Measurements from ENCODE around the gene GTPBP10. TPM values are rescaled to one million over a fixed set of nuclear protein-coding genes. Genes with fewer than 3 reads are reported as not detected.
"Not testable (repeated sequence)": the region's sequence is repeated elsewhere in the genome, so short reads cannot be mapped to it uniquely, and the experiment has no call there.

GTPBP10 gene
- total RNA-seq, 2 donors from 2014 or later = 15.4 to 19.9 TPM

- H3K9me3 ChIP-seq (ENCODE audit: control insufficient read depth, low read length, poor library complexity, severe bottlenecking) = no peaks in the 10 kb centered on the region
- H3K4me1 Mint-ChIP-seq = peaks cover 3% of the 10 kb centered on the region
- H3K4me3 Mint-ChIP-seq = no peak overlapping the region
- peaks cover 18% of the 10 kb centered on the region for H3K27me3 Mint-ChIP-seq
- ATAC-seq (no peak), DNase-seq (no peak)
- H3K36me3 Mint-ChIP-seq (ENCODE audit: low read depth) = peaks cover 4% of the 10 kb centered on the region
- no peak overlapping the region for H3K27ac Mint-ChIP-seq
These were observed 12.2 kb upstream of the GTPBP10 start for GRCh38 chr7:90334193-90334843.

GRCh38 chr7:90334926-90335325 lies 11.6 kb upstream of the GTPBP10 start:
- H3K9me3 ChIP-seq (ENCODE audit: control insufficient read depth, low read length, poor library complexity, severe bottlenecking); ATAC-seq; H3K36me3 Mint-ChIP-seq (ENCODE audit: low read depth); H3K4me3 Mint-ChIP-seq; H3K4me1 Mint-ChIP-seq; H3K27ac Mint-ChIP-seq; DNase-seq: not testable (repeated sequence)
- peaks cover 18% of the 10 kb centered on the region for H3K27me3 Mint-ChIP-seq

GRCh38 chr7:90337106-90337505 lies 9.4 kb upstream of the GTPBP10 start:
- no peak for DNase-seq
- peaks cover 18% of the 10 kb centered on the region for H3K27me3 Mint-ChIP-seq

GRCh38 chr7:90345016-90345415 lies 1.5 kb upstream of the GTPBP10 start:
- Mint-ChIP-seq H3K36me3 (ENCODE audit: low read depth) (peaks cover 2% of the 10 kb centered on the region), H3K27me3 (no peaks in the 10 kb centered on the region), H3K4me3 (peak overlapping the region; percentile 95), H3K27ac (peak overlapping the region; percentile 97), H3K4me1 (peaks cover 26% of the 10 kb centered on the region)
- no peaks in the 10 kb centered on the region for H3K9me3 ChIP-seq (ENCODE audit: control insufficient read depth, low read length, poor library complexity, severe bottlenecking)
- ATAC-seq = no peak
- no peak for DNase-seq

More at GRCh38 chr7:90337106-90337505, 9.4 kb upstream of the GTPBP10 start:
- Mint-ChIP-seq H3K36me3 (ENCODE audit: low read depth) (peaks cover 2% of the 10 kb centered on the region), H3K27ac (no peak overlapping the region), H3K4me1 (peaks cover 3% of the 10 kb centered on the region), H3K4me3 (no peak overlapping the region)
- H3K9me3 ChIP-seq (ENCODE audit: control insufficient read depth, low read length, poor library complexity, severe bottlenecking) = no peaks in the 10 kb centered on the region
- ATAC-seq = no peak

- Mint-ChIP-seq H3K4me3 (peak overlapping the region; percentile 95), H3K27me3 (no peaks in the 10 kb centered on the region), H3K27ac (peak overlapping the region; percentile 97), H3K36me3 (ENCODE audit: low read depth) (peaks cover 5% of the 10 kb centered on the region), H3K4me1 (peaks cover 26% of the 10 kb centered on the region)
- no peaks in the 10 kb centered on the region for H3K9me3 ChIP-seq (ENCODE audit: control insufficient read depth, low read length, poor library complexity, severe bottlenecking)
- DNase-seq = no peak
- peak; percentile 8 for ATAC-seq
These were observed 751 bp upstream of the GTPBP10 start for GRCh38 chr7:90345595-90346335.

- H3K4me1 Mint-ChIP-seq = peaks cover 34% of the 10 kb centered on the region
- peaks cover 5% of the 10 kb centered on the region for H3K36me3 Mint-ChIP-seq (ENCODE audit: low read depth)
- H3K9me3 ChIP-seq (ENCODE audit: control insufficient read depth, low read length, poor library complexity, severe bottlenecking) = no peaks in the 10 kb centered on the region
- DNase-seq (no peak), ATAC-seq (no peak)
- no peaks in the 10 kb centered on the region for H3K27me3 Mint-ChIP-seq
- H3K27ac Mint-ChIP-seq = peak overlapping the region; percentile 97
- H3K4me3 Mint-ChIP-seq = peak overlapping the region; percentile 95
These were observed 1.2 kb downstream of the GTPBP10 start for GRCh38 chr7:90347759-90348158.

- no peaks in the 10 kb centered on the region for H3K27me3 Mint-ChIP-seq
- peak overlapping the region; percentile 56 for H3K27ac Mint-ChIP-seq
- peaks cover 37% of the 10 kb centered on the region for H3K4me1 Mint-ChIP-seq
- DNase-seq = no peak
- H3K36me3 Mint-ChIP-seq (ENCODE audit: low read depth) = peaks cover 7% of the 10 kb centered on the region
- no peak overlapping the region for H3K4me3 Mint-ChIP-seq
- no peak for ATAC-seq
- H3K9me3 ChIP-seq (ENCODE audit: control insufficient read depth, low read length, poor library complexity, severe bottlenecking) = no peaks in the 10 kb centered on the region
These were observed 2.8 kb downstream of the GTPBP10 start for GRCh38 chr7:90349305-90349704.

GRCh38 chr7:90350032-90350431 lies 3.5 kb downstream of the GTPBP10 start:
- DNase-seq; ATAC-seq; H3K4me3 Mint-ChIP-seq; H3K36me3 Mint-ChIP-seq (ENCODE audit: low read depth); H3K27me3 Mint-ChIP-seq; H3K9me3 ChIP-seq (ENCODE audit: control insufficient read depth, low read length, poor library complexity, severe bottlenecking): not testable (repeated sequence)
- Mint-ChIP-seq H3K4me1 (peaks cover 35% of the 10 kb centered on the region), H3K27ac (peak overlapping the region; percentile 56)

GRCh38 chr7:90351987-90352386 lies 5.5 kb downstream of the GTPBP10 start:
- DNase-seq = no peak

GRCh38 chr7:90383422-90383821 lies 36.9 kb downstream of the GTPBP10 start:
- Mint-ChIP-seq H3K4me1 (peaks cover 3% of the 10 kb centered on the region), H3K4me3 (no peak overlapping the region), H3K36me3 (ENCODE audit: low read depth) (peaks cover 16% of the 10 kb centered on the region), H3K27me3 (no peaks in the 10 kb centered on the region), H3K27ac (no peak overlapping the region)
- no peaks in the 10 kb centered on the region for H3K9me3 ChIP-seq (ENCODE audit: control insufficient read depth, low read length, poor library complexity, severe bottlenecking)
- ATAC-seq = no peak
- DNase-seq = no peak

More at GRCh38 chr7:90351987-90352386, 5.5 kb downstream of the GTPBP10 start:
- H3K27me3 Mint-ChIP-seq = no peaks in the 10 kb centered on the region
- H3K36me3 Mint-ChIP-seq (ENCODE audit: low read depth) = peaks cover 13% of the 10 kb centered on the region
- no peaks in the 10 kb centered on the region for H3K9me3 ChIP-seq (ENCODE audit: control insufficient read depth, low read length, poor library complexity, severe bottlenecking)
- peak overlapping the region; percentile 37 for H3K27ac Mint-ChIP-seq
- ATAC-seq = no peak
- peaks cover 27% of the 10 kb centered on the region for H3K4me1 Mint-ChIP-seq
- no peak overlapping the region for H3K4me3 Mint-ChIP-seq

- DNase-seq (no peak), ATAC-seq (no peak)
- Mint-ChIP-seq H3K27me3 (no peaks in the 10 kb centered on the region), H3K4me1 (peaks cover 3% of the 10 kb centered on the region), H3K36me3 (ENCODE audit: low read depth) (peaks cover 14% of the 10 kb centered on the region), H3K27ac (no peak overlapping the region), H3K4me3 (no peak overlapping the region)
- no peaks in the 10 kb centered on the region for H3K9me3 ChIP-seq (ENCODE audit: control insufficient read depth, low read length, poor library complexity, severe bottlenecking)
These were observed 37.3 kb downstream of the GTPBP10 start for GRCh38 chr7:90383861-90384260.

GRCh38 chr7:90384433-90384832 lies 37.9 kb downstream of the GTPBP10 start:
- no peaks in the 10 kb centered on the region for H3K9me3 ChIP-seq (ENCODE audit: control insufficient read depth, low read length, poor library complexity, severe bottlenecking)
- H3K36me3 Mint-ChIP-seq (ENCODE audit: low read depth) = peaks cover 9% of the 10 kb centered on the region
- DNase-seq (no peak), ATAC-seq (no peak)
- no peak overlapping the region for H3K27ac Mint-ChIP-seq
- no peaks in the 10 kb centered on the region for H3K27me3 Mint-ChIP-seq
- no peak overlapping the region for H3K4me3 Mint-ChIP-seq
- H3K4me1 Mint-ChIP-seq = peaks cover 3% of the 10 kb centered on the region

GRCh38 chr7:90387470-90388240 lies 41.1 kb downstream of the GTPBP10 start:
- DNase-seq (no peak), ATAC-seq (no peak)
- H3K27me3 Mint-ChIP-seq = no peaks in the 10 kb centered on the region
- H3K27ac Mint-ChIP-seq = no peak overlapping the region
- H3K36me3 Mint-ChIP-seq (ENCODE audit: low read depth) = peaks cover 7% of the 10 kb centered on the region
- no peak overlapping the region for H3K4me3 Mint-ChIP-seq
- H3K9me3 ChIP-seq (ENCODE audit: control insufficient read depth, low read length, poor library complexity, severe bottlenecking) = no peaks in the 10 kb centered on the region
- H3K4me1 Mint-ChIP-seq = peaks cover 3% of the 10 kb centered on the region
